ENCODE results near the gene ARHGEF12. TPM values are rescaled to one million over a fixed set of nuclear protein-coding genes. Genes with fewer than 3 reads are reported as not detected.
A peak's percentile ranks its signal among the peaks of the same experiment; 100 is the strongest.

The ARHGEF12 gene
- total RNA-seq, 1 donor from 2014 or later, result 71.9 TPM

GRCh38 chr11:120317689-120318480 is 18.3 kb upstream of the ARHGEF12 start:
- Mint-ChIP-seq H3K27ac (ENCODE audit: unreplicated experiment) (no peak overlapping the region), H3K4me1 (ENCODE audit: low read depth) (peaks cover 8% of the 10 kb centered on the region), H3K36me3 (ENCODE audit: low read depth) (no peaks in the 10 kb centered on the region)

GRCh38 chr11:120318906-120319305 is 17.3 kb upstream of the ARHGEF12 start:
- TF ChIP-seq CTCF (IDR thresholded peaks at IDR 0.05), result no peak
- peaks cover 8% of the 10 kb centered on the region for H3K27me3 Mint-ChIP-seq (ENCODE audit: low read depth)
- no peak for DNase-seq (ENCODE audit: low spot score)
- H3K9me3 Mint-ChIP-seq (ENCODE audit: low read depth), result no peaks in the 10 kb centered on the region
- no peak overlapping the region for H3K27ac Mint-ChIP-seq (ENCODE audit: unreplicated experiment)
- peaks cover 8% of the 10 kb centered on the region for H3K4me1 Mint-ChIP-seq (ENCODE audit: low read depth)
- H3K36me3 Mint-ChIP-seq (ENCODE audit: low read depth), result no peaks in the 10 kb centered on the region
- no peak overlapping the region for H3K4me3 Mint-ChIP-seq (ENCODE audit: unreplicated experiment)

More at GRCh38 chr11:120317689-120318480, 18.3 kb upstream of the ARHGEF12 start:
- Mint-ChIP-seq H3K27me3 (ENCODE audit: low read depth) (peaks cover 8% of the 10 kb centered on the region), H3K4me3 (ENCODE audit: unreplicated experiment) (no peak overlapping the region), H3K9me3 (ENCODE audit: low read depth) (no peaks in the 10 kb centered on the region)
- TF ChIP-seq CTCF (IDR thresholded peaks at IDR 0.05), result no peak
- no peak for DNase-seq (ENCODE audit: low spot score)

DNA sequence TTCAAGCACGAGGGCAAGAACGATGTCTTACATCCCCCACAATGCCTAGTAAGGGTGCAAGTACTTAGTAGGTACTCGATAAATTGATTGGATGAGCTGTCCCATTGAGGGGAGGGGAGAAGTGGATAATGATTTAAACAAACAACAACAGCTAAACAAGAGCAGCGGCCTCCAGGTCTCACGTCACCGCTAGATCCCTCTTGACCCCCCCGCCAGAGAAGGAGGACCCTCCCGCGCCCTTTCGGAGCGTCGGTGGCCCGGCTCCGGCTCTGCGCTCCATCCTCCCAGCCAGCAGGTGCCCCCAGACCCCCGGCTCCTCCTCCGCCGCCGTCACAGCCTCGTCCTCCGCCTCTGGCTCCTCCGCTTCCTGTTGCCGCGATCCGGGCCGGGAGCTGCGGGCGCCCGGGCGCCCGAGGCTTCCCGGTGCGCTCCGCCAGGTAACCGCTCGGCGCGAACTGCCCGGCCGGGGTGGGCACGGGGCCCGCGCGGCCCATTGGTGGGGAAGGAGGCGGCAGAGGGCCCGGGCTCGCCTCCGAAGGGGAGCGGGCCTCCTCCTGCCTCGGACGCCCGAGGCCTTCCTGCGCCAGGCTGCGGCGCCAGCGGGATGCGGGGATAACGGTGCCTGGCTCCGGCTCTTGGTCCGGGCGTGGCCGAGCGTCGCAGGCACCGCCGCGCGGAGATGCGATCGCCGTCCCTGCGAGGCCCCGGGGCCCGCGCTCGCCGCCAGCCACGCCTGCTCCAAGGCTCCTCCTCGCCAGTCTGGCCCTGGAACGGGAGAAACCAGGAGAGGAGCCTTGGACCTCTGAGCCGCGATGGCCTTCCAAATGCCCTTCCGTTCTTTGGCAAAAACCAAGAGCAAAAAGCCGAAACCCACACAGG is 11.0 kb upstream of the ARHGEF12 start, which contains the start of gene TLCD5:
Gene TLCD5 (plus strand): TSS at position 368 of the 879 bp plus-strand sequence. CDS start 2,143 bp downstream, outside the sequence.
- DNase-seq (ENCODE audit: low spot score), result no peak
- TF ChIP-seq CTCF (IDR thresholded peaks at IDR 0.05), result peak; percentile 58
- Mint-ChIP-seq H3K36me3 (ENCODE audit: low read depth) (peaks cover 1% of the 10 kb centered on the region), H3K27me3 (ENCODE audit: low read depth) (no peaks in the 10 kb centered on the region), H3K4me3 (ENCODE audit: unreplicated experiment) (peak within 1 kb of the TSS; percentile 79), H3K4me1 (ENCODE audit: low read depth) (peaks cover 44% of the 10 kb centered on the region), H3K9me3 (ENCODE audit: low read depth) (no peaks in the 10 kb centered on the region), H3K27ac (ENCODE audit: unreplicated experiment) (peak within 1 kb of the TSS; percentile 87)

- no peaks in the 10 kb centered on the region for H3K27me3 Mint-ChIP-seq (ENCODE audit: low read depth)
- no peaks in the 10 kb centered on the region for H3K9me3 Mint-ChIP-seq (ENCODE audit: low read depth)
- H3K36me3 Mint-ChIP-seq (ENCODE audit: low read depth), result peaks cover 3% of the 10 kb centered on the region
- TF ChIP-seq CTCF (IDR thresholded peaks at IDR 0.05), result no peak
- peak overlapping the region; percentile 79 for H3K4me3 Mint-ChIP-seq (ENCODE audit: unreplicated experiment)
- H3K27ac Mint-ChIP-seq (ENCODE audit: unreplicated experiment), result peak overlapping the region; percentile 87
- H3K4me1 Mint-ChIP-seq (ENCODE audit: low read depth), result peaks cover 55% of the 10 kb centered on the region
- DNase-seq (ENCODE audit: low spot score), result no peak
These were observed 10.0 kb upstream of the ARHGEF12 start for GRCh38 chr11:120326228-120326627.

DNA sequence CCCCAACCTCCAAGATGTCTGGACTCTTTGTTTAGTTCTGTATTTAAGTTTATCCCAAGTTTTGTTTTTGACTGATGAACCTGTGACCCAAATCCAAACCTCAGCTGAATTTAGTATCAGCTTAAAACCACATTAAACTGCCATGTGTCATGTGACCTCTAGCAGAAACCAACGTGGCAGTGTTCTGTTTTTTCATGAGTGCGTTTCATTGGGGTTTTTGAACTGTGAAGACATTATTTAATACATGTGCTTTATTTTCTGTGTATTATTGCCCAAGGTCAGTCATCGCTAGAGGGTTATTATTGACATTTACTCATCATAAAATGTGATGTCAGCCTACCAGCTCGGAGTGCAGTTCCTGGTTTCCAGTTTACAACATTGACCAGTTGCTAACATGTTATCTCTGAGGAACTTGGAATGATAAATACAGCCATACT is 9.3 kb upstream of the ARHGEF12 start:
- H3K36me3 Mint-ChIP-seq (ENCODE audit: low read depth), result peaks cover 3% of the 10 kb centered on the region
- no peak for TF ChIP-seq CTCF (IDR thresholded peaks at IDR 0.05)
- H3K4me1 Mint-ChIP-seq (ENCODE audit: low read depth), result peaks cover 61% of the 10 kb centered on the region
- H3K27ac Mint-ChIP-seq (ENCODE audit: unreplicated experiment), result peak overlapping the region; percentile 41
- no peaks in the 10 kb centered on the region for H3K27me3 Mint-ChIP-seq (ENCODE audit: low read depth)
- DNase-seq (ENCODE audit: low spot score), result no peak
- no peaks in the 10 kb centered on the region for H3K9me3 Mint-ChIP-seq (ENCODE audit: low read depth)
- H3K4me3 Mint-ChIP-seq (ENCODE audit: unreplicated experiment), result peak overlapping the region; percentile 25

Data from chondrocyte (in vitro differentiated cells).